HG03575 (cell line): ENCODE results near the gene SUPV3L1.

ENCODE experiments used
- ATAC-seq: cut with Tn5 transposase; IDR thresholded peaks from one replicate; pipeline ENCODE4 v1.9.1; 2021; ENCODE audit not compliant: unreplicated experiment, insufficient number of reproducible peaks, low FRiP score; ENCODE audit errors: extremely low read depth

SUPV3L1 gene

DNA sequence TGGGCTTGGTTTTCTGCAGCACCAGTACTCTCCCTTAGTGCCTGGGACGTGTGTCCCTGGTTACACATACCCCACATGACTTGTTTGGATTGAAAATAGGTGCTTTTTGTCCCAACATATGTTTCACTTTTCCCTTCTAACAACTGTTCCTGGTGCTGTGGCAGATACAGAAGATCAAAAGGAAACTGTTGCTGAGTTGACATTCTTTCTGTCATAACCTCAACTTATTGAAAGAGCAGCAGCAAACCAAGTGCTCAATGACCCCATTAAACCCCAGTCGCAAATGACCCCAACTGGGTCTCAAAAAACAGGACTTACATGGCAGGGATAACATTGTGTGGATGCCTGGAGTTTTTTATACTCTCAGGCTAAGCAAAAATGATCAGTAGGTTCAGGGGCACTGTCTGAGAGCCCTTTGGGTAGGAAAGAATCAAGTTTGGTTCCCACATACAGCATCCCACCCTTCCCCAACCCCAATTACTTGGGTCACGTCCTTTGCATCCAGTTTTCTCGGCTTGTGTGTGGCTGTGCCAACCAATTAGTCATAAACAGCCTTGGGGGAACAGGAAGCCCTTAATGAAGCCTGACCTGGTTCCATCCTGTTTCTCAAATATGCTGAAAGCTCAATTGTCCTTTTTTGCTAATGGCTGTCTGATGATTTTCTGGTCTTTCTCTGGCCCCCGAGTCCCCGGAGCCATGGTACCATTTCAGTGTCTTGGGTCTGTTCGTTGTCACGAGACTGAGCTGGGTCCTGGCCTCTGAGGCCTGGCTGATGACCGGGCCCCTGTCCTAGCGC, 45.0 kb downstream of the SUPV3L1 start:
- no peak for ATAC-seq

DNA sequence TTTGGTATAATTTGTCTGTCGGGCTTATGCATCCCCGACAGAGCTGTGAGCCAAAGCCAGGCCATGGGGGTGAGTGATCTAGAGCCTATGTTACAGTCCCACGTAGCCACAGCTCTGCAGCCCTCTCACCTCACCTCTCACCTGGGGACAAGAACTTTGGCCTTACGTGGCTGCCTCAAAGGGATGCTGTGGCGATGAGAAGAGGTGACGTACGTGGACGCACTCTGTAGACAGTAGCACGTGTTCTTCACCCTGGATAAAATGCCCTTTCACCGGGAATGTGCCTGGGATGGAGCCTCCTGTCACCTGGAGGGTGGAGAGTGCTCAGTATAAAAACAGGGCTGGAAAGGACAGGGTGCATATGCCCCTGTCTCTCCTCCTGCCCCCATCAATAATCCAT, 45.6 kb downstream of the SUPV3L1 start:
- no peak for ATAC-seq

DNA sequence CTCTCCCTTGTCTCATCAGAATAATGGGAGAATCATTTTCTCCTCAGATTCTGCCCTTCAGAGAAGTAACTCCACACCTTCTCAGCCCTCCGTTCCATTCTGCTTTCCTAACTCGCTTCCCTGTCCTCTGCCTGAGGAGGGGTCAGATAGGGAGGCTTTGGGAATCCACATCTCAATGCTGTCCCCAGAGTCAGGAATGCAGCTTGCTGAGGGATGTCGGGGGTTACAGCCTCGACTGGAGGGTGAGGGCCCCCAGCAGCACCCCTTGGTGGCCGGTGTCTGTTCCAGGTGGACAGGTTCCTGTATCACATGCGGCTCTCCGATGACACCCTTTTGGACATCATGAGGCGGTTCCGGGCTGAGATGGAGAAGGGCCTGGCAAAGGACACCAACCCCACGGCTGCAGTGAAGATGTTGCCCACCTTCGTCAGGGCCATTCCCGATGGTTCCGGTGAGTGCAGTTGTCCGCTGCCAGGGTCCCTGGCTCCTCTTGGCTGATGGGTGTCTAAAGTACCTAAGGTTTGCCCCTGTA, 47.0 kb downstream of the SUPV3L1 start:
- no peak for ATAC-seq

DNA sequence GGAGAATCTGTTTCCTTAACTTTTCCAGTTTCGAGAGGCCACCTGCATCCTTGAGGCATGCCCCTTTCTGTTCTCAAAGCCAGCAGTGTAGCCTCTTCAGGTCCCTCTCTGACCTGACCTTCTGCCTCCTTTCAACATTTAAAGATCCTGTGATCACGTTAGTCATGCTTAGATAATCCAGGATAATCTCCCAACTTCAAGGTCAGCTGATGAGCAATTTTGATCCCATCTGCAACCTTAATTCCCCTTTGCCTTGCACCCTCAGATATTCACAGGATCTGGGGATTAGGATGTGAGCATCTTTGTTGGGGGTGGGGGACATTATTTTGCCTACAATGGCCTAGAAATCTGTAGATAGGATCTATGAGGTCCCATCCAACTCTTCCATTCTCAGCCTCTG, 48.1 kb downstream of the SUPV3L1 start:
- ATAC-seq, result no peak

DNA sequence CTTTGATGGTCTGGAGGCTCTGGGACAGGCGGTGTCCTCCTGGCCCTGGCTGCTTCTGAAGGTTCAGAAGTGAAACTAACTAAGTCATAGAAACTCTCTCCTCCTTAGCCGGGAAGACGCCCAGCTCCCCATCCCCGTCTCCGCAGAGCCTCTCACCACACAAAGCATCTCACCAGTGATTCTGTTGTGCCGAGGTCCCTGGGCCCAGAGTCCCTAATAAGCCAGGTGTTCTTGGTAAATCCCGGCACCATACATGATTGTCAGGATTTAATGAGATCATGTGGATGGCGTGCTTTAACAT, 49.5 kb downstream of the SUPV3L1 start:
- no peak for ATAC-seq

DNA sequence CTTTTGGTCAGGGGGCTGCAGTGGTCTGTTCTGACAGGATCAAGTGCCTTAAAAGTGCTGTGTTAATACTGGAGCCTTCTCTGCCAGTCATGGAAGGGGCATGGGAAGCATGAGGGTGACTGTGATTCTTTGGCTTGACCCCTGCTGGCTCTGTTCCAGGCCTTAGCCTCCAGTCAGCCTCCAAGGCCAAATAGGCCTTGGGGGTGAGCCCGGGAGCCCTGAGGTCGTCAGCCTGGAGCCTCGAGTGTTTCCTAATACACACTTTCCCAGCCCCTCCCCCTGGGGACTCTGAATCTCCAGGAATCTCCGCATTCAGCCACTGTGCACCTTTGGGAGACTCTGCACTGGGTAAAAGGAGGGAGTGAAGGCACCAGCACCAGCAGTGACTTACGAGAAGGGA, 50.1 kb downstream of the SUPV3L1 start:
- ATAC-seq, result no peak

DNA sequence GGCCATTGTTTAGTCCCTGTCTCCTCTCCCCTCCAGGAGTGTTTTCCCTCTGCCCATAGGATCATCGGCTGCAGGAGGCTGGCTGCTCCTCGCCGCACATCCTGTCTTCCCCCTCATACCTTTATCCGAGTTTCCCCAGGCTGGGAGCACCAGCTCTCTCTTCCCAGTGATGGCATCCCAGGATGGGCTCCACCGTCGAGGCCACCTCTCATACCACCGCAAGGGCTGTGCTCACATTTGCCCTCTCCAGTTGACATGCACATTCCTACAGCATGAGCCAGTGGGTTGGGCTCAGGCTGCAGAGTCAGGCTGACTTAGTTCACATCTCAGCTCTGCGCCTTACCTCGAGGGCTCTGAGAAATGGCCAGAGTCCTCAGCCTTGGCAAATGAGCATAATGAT, 52.2 kb downstream of the SUPV3L1 start:
- no peak for ATAC-seq

DNA sequence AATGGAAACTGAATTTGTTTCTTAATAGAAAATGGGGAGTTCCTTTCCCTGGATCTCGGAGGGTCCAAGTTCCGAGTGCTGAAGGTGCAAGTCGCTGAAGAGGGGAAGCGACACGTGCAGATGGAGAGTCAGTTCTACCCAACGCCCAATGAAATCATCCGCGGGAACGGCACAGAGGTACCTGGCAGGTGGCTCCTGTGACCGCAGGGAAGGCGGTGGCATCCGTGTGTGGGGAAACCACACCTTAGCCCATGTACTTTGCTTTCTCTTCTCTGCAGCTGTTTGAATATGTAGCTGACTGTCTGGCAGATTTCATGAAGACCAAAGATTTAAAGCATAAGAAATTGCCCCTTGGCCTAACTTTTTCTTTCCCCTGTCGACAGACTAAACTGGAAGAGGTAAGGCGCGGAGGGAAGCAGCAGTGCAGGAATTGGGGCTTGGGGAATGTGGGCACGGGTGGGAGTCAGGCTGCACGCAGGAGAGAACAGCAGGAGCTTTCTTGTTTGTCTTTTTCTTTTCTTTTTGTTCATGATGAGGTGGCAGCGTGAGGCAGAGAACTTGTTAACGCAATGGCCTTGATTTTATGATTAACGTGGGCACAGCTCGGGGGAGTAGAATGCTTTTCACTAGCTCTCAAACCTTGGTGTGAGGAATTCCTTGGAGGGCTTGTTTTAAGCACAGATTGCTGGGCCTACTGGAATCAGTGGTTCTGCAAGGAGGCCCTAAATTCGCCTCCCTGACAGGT, 52.9 kb downstream of the SUPV3L1 start:
- no peak for ATAC-seq

DNA sequence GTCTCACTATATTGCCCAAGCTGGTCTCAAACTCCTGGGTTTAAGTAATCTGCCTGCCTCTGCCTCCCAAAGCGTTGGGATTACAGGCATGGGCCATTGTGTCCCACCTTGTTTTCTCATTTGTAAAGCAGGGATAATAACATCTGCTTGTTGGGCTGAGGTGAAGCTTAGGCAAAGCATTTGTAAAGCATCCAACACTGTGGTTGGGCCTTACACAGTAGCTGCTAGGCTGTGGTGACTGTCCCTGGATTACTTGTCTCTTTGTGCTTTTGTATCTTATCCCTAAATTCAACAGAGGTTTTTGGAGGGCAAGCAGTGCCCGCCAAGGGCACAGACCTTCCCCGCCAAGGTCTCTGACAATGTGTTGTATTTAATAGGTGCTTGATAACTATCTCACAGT, 54.4 kb downstream of the SUPV3L1 start:
- ATAC-seq, result no peak

DNA sequence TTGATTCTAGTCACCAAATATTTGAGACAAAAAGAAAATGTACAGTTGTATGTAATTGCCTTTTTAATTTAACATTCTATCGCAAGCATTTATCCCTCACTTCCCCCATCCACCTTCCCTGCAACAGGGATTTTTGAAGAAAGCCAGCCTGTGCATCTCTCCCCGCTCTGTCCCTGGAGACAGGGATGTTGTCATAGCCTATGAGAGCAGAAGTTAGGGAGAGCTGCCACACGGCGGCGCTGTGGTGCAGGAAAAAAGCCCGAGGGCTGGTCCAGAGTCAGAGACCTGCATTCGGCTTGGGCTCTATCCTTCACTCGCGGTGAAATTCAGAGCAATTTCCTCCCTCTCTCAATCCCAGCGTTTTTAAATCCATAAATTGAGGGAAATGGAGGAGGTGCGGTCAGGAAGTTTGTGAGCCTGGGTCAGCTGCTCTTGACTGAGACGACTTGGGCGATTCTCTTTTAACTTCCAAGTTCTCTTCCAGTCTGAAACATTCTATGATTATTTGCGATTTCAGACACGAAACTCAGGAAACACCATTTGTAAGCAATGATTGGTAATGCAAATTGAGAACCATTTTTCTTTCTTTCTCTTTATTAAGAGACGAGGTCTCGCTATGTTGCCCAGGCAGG, 57.6 kb downstream of the SUPV3L1 start:
- no peak for ATAC-seq

DNA sequence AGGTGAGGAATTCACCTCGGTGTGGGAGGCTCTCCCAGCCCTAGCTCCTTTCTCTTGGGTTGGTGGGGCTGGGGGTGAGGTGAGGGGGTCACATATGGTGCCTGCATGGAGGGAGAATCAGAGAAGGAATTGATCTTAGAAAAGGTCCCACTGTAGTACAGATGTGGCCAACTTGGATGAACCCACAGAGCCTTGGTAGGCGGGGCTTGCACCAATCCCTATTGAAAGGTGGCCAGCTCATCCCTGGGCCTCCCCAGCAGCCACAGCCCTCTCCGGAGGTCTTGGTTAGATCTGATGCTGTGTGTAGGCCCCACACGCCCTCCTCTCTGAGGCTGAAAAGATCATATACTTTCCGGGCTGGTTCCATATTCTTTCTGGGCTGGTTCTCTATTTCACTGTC, 59.1 kb downstream of the SUPV3L1 start:
- no peak for ATAC-seq

DNA sequence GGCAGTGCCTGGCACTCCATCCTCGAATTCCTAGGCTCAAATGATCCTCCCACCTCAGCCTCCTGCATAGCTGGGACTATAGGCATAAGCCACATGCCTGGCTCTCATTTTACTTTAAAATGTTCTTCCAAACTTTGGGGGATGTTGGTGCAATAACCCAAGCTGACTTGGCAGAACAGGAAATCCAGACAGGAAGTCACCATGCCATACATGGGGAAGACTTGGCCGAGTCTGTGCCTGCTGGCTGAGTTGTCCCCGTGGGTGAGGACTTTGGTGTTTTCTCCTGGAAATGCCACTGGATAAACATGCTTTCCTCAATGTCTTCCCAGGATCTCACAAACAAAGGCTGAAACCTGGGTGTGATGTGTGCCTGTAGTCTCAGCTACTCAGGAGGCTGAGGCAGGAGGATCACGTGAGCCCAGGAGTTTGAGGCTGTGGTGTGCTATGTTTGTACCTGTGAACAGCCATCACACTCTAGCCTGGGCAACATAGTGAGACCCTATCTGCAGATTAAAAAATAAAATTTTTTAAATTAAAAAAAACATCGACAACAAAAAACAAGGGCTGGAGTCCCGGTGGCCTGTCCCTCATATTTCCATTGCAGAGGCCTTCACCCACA, 59.9 kb downstream of the SUPV3L1 start:
- ATAC-seq, result no peak

DNA sequence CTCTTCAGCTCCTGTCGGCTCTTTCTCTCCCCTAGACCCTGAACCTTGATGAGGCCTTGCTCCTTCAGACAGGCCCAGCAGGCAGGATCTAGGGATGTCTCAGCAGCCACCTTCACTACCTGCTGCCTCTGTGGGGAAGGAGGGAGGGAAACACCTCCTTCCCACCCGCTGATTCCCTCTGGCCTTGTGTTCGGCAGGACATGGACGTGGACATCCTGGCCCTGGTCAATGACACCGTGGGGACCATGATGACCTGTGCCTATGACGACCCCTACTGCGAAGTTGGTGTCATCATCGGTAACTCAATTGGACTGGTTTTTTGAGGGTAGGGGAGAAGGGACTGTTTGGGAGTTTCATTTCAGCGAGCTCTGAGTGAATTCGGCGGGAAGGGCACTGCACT, 60.4 kb downstream of the SUPV3L1 start:
- no peak for ATAC-seq

DNA sequence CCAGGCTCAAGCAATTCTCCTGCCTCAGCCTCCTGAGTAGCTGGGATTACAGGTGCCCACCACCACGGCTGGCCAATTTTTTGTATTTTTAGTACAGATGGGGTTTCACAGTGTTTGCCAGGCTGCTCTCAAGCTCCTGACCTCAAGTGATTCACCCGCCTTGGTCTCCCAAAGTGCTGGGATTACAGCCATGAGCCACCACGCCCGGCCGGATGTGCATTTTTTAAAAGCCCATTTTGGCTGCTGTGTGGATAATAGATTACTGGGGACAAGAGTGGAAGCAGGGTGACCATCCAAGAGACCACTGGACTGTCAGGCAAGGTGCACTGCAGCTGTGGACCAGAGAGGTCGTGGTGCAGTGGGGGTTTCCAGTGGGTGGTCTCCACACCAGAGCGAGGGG, 61.5 kb downstream of the SUPV3L1 start:
- no peak for ATAC-seq

DNA sequence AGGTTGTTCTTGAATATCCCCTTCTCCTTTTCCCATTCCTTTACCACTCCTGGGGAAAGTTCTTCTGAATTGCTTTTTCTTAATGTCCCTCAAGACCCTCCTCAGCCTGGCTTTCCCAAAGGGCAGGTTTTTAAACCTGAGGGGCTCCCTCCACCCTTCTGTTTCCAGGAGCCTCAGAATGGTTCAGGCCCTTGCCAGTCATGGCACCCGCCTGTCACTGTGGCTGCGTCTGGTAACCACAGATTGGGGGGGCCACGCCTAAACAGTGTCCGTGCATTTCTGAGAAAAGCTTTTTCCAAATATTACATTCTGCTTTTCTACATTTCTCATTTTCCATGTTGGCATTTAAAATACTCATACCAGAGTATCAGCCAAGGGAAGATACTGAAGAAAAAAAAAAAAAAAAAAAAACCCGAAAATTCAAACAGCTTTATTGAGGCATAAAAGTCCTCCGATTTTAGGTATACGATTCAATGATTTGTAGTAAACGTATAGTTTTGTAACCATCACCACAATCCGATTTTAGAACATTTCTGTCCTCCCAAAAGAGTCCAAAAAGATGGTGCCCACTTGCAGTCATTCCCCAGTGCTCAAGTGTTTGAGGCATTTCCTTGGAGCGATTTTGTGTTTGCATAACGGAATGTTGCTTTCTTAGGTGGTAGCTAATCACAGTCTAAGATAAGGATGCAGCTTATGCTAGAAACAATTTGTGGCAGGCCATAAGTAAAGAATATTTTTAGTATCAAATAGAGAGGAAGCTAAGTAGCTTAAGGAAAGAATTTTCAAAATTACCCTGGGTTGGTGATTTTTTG, 62.2 kb downstream of the SUPV3L1 start:
- ATAC-seq, result no peak

DNA sequence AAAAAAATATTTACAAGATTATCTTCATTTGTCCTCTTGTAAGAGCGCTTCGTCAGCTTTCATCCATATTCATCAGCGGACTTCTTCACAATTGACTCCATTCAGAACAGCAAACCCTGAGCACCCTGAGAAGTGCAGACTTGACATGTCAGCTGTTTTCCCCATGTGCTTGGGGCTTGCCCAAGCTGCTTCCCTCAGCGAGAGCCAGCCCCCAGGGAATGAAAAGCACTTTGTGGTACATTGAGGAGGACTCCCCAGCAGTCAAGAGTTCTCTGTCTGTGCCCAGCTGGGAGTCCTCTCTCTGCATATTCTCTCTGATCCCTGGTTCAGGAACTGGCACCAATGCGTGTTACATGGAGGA, 62.8 kb downstream of the SUPV3L1 start:
- no peak for ATAC-seq

DNA sequence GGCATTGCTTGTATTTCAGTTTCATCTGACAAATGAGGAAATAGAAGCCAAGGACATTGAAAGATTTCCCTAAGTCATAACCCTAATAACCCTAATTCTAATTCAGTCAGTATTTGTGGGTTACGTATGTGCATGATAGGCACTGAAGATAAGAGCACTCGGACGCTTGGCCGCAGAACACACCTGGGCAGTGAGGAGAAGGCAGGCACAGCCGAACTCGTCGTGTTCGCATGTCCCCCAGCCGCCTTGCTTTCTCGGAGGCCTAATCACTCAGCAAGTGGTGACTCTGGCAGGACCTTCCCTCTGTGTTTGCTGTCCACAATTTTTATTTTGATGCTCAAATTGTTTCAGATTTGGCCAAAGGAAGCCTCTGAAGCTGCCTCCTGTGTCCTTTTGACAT, 63.8 kb downstream of the SUPV3L1 start:
- no peak for ATAC-seq

DNA sequence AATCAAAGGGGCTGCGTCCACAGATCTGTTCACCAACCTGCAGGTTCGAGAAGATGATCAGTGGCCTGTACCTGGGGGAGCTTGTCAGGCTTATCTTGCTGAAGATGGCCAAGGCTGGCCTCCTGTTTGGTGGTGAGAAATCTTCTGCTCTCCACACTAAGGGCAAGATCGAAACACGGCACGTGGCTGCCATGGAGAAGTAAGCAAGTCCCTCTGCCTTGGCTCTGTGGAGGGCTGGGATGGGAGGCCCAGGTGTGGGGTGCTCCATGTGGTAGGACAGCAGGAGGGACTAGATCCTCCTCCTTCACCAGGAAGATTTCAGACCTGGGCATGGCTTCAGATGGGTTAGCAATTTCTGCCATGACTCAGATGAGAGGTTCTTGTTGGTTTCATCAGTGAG, 66.0 kb downstream of the SUPV3L1 start:
- no peak for ATAC-seq
